ENCODE measurements around the gene CFAP47. TPM values are rescaled to one million over a fixed set of nuclear protein-coding genes. Genes with fewer than 3 reads are reported as not detected.

CFAP47 gene
- total and polyA plus RNA-seq, 9 of the 15 experiments (the other 6 are each of a cell fraction or from before 2014, with no cell fraction given) = 0.06 to 0.29 (median 0.13) TPM

DNA sequence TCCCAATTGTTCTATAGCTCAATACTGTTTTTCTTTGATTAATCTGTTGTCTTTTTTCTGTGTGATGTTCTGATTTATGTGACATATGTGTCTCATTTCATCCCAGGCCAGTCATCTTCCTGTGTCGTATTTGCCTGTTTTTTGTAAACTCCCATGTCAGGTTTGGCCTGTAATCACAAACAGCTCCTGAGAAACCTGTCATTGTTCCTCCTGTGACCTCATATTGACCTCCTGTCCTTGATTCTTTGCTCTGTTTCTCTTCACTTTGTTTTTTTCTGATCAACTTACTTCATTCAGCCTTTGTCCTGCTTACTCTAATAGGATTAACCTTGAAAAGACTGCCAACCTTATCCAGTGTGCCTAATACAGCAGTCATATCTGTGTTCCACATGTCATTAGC lies 438.3 kb downstream of the CFAP47 start:
- in situ Hi-C loops (cut with MboI) (no loop called here), intact Hi-C loops (cut with micrococcal nuclease) (no loop called here)
- Histone ChIP-seq H3K9me1 (ENCODE audit: control insufficient read depth, insufficient read depth, low read length) (no peaks in the 10 kb centered on the region), H3K4me1 (replicated peaks in 1 of 2; ENCODE audit: control insufficient read depth in 2 of 2, insufficient read depth in 2 of 2, low read length in 2 of 2) (no peaks in the 10 kb centered on the region), H3K36me3 (ENCODE audit: control insufficient read depth, insufficient read depth, low read length) (no peaks in the 10 kb centered on the region), H3K4me3 (no peak overlapping the region), H3K9me3 (replicated peaks; ENCODE audit: control insufficient read depth, insufficient read depth, low read depth, low read length) (no peaks in the 10 kb centered on the region), H3K9ac (ENCODE audit: insufficient read depth in 1 of 2, low read depth in 2 of 2, low read length in 2 of 2) (no peak overlapping the region), H3K79me2 (ENCODE audit: control insufficient read depth, insufficient read depth, low read length) (no peaks in the 10 kb centered on the region), H3K27ac (ENCODE audit: extremely low read depth, low read depth, low read length) (no peak overlapping the region), H3K27me3 (ENCODE audit: control insufficient read depth in 2 of 2, insufficient read depth in 2 of 2, low read length in 2 of 2) (no peaks in the 10 kb centered on the region), H4K20me1 (replicated peaks; ENCODE audit: control insufficient read depth, insufficient read depth, low read length) (no peaks in the 10 kb centered on the region), H2AFZ (ENCODE audit: low read depth, low read length) (no peak overlapping the region), H3K4me2 (ENCODE audit: insufficient read depth, low read length) (no peak overlapping the region)
- FAIRE-seq (no peak), ATAC-seq (no peak), DNase-seq (ENCODE audit: extremely low read depth in 1 of 4, low spot score in 3 of 4) (no peak)
- 0% methylated on average over 1 of the region's 1 CpG for WGBS (ENCODE audit: insufficient coverage, low coverage, missing lambda C conversion rate)
- ChIA-PET CTCF (ENCODE audit: low intra/inter-chr PET ratio) (no interaction called here), POLR2A (no interaction called here)
- BruUV-seq (replicated peaks) = no TSS peak
- TF ChIP-seq, protein P1, sequence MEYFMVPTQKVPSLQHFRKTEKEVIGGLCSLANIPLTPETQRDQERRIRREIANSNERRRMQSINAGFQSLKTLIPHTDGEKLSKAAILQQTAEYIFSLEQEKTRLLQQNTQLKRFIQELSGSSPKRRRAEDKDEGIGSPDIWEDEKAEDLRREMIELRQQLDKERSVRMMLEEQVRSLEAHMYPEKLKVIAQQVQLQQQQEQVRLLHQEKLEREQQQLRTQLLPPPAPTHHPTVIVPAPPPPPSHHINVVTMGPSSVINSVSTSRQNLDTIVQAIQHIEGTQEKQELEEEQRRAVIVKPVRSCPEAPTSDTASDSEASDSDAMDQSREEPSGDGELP (CRISPR knock-in tag; IDR thresholded peaks at IDR 0.05; ENCODE audit: borderline replicate concordance) = no peak
- TF ChIP-seq ZBED1 (IDR thresholded peaks at IDR 0.05) (no peak), KAT8 (IDR thresholded peaks at IDR 0.05; ENCODE audit: low read depth) (no peak), RHOXF2B (CRISPR knock-in tag; conservative IDR thresholded peaks at IDR 0.05) (no peak), ZNF263 (CRISPR knock-in tag; IDR thresholded peaks at IDR 0.05; ENCODE audit: borderline replicate concordance) (no peak), HDGF (IDR thresholded peaks at IDR 0.05) (no peak)
- TF ChIP-seq, protein P2, sequence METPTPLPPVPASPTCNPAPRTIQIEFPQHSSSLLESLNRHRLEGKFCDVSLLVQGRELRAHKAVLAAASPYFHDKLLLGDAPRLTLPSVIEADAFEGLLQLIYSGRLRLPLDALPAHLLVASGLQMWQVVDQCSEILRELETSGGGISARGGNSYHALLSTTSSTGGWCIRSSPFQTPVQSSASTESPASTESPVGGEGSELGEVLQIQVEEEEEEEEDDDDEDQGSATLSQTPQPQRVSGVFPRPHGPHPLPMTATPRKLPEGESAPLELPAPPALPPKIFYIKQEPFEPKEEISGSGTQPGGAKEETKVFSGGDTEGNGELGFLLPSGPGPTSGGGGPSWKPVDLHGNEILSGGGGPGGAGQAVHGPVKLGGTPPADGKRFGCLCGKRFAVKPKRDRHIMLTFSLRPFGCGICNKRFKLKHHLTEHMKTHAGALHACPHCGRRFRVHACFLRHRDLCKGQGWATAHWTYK (CRISPR knock-in tag; IDR thresholded peaks at IDR 0.05) = no peak
- TF ChIP-seq, protein P3, sequence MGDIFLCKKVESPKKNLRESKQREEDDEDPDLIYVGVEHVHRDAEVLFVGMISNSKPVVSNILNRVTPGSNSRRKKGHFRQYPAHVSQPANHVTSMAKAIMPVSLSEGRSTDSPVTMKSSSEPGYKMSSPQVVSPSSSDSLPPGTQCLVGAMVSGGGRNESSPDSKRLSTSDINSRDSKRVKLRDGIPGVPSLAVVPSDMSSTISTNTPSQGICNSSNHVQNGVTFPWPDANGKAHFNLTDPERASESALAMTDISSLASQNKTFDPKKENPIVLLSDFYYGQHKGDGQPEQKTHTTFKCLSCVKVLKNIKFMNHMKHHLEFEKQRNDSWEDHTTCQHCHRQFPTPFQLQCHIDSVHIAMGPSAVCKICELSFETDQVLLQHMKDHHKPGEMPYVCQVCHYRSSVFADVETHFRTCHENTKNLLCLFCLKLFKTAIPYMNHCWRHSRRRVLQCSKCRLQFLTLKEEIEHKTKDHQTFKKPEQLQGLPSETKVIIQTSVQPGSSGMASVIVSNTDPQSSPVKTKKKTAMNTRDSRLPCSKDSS (IDR thresholded peaks at IDR 0.05; ENCODE audit: low read depth, partially characterized antibody) = no peak
- TF ChIP-seq, protein P4, sequence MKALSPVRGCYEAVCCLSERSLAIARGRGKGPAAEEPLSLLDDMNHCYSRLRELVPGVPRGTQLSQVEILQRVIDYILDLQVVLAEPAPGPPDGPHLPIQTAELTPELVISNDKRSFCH (CRISPR knock-in tag; IDR thresholded peaks at IDR 0.05) = no peak
- TF ChIP-seq, protein P4 (tag; IDR thresholded peaks at IDR 0.05) = no peak
- TF ChIP-seq, protein P5, sequence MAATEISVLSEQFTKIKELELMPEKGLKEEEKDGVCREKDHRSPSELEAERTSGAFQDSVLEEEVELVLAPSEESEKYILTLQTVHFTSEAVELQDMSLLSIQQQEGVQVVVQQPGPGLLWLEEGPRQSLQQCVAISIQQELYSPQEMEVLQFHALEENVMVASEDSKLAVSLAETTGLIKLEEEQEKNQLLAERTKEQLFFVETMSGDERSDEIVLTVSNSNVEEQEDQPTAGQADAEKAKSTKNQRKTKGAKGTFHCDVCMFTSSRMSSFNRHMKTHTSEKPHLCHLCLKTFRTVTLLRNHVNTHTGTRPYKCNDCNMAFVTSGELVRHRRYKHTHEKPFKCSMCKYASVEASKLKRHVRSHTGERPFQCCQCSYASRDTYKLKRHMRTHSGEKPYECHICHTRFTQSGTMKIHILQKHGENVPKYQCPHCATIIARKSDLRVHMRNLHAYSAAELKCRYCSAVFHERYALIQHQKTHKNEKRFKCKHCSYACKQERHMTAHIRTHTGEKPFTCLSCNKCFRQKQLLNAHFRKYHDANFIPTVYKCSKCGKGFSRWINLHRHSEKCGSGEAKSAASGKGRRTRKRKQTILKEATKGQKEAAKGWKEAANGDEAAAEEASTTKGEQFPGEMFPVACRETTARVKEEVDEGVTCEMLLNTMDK (IDR thresholded peaks at IDR 0.05; ENCODE audit: borderline replicate concordance, insufficient read depth, low read depth, low read length, poor library complexity, severe bottlenecking) = no peak

Measured in K562 (cell line).